Activated CD4-positive, alpha-beta T cell treated with anti-CD3 and anti-CD28 coated beads, Interleukin-2, amount 50 U/mL, for 16 hours (primary cell): ENCODE data around the gene TBC1D5.
"Not testable (repeated sequence)": the region's sequence is repeated elsewhere in the genome, so short reads cannot be mapped to it uniquely, and the experiment has no call there.

Experiments used
- DNase-seq: peaks from one replicate; pipeline ENCODE4 v3.0.0-alpha.2; 2020

TBC1D5 gene

DNA sequence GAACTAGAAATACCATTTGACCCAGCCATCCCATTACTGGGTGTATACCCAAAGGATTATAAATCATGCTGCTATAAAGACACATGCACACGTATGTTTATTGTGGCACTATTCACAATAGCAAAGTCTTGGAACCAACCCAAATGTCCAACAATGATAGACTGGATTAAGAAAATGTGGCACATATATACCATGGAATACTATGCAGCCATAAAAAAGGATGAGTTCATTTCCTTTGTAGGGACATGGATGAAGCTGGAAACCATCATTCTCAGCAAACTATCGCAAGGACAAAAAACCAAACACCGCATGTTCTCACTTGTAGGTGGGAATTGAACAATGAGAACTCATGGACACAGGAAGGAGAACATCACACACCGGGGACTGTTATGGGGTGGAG, 210.0 kb downstream of the TBC1D5 start:
- DNase-seq: not testable (repeated sequence)

DNA sequence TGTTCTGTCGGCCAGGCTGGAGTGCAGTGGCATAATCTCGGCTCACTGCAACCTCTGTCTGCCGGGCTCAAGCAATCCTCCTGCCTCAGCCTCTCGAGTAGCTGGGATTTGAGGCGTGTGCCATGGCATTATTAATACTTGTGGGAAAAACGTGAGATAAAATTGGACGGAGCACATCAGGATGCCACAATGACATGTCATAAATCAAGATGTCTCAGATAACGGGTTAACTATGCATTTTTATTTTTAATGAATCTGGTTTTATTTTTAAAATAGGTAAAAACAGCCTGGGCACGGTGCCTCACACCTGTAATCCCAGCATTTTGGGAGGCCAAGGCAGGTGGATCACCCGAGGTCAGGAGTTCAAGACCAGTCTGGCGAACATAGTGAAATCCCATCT, 212.8 kb downstream of the TBC1D5 start:
- no peak for DNase-seq

DNA sequence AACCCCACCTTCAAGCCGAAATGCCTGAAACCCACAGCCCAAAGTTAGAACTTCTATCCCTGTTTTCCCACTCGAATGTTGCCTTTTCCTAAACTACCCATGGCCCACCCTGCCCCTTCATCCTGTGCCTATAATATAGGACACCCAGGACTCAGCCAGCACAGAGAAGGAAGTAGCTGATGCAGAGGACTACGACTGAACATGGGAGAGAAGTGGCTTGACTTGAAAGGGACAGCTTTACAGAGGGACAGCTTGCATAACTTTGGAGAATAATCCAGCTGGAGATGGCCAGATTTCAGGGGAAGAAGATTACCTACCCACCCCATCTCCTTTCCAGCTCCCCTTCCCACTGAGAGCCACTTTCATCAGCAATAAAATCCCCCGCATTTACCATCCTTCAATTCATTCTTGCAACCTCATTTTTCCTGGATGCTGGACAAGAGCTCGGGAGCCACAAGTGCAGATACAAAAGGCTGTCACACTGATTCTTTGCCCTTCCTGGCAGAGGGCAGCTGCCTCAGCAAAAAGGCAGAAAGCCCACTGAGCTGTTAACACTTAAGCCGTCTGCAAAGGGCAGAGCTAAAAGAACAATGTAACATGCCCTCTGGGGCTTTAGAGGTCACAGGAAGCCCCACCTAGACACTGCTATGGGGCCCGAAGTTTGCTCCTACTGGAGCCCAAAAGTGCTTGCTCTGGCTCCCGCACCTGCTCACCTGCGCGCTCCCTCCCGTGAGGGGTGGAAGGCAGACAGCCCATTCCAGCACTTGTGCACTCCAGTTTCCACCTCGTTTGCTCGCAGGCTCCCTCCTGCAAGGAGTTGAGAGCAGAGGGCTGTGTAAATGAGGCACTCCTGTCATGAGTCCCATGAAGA, 224.0 kb downstream of the TBC1D5 start:
- no peak for DNase-seq

DNA sequence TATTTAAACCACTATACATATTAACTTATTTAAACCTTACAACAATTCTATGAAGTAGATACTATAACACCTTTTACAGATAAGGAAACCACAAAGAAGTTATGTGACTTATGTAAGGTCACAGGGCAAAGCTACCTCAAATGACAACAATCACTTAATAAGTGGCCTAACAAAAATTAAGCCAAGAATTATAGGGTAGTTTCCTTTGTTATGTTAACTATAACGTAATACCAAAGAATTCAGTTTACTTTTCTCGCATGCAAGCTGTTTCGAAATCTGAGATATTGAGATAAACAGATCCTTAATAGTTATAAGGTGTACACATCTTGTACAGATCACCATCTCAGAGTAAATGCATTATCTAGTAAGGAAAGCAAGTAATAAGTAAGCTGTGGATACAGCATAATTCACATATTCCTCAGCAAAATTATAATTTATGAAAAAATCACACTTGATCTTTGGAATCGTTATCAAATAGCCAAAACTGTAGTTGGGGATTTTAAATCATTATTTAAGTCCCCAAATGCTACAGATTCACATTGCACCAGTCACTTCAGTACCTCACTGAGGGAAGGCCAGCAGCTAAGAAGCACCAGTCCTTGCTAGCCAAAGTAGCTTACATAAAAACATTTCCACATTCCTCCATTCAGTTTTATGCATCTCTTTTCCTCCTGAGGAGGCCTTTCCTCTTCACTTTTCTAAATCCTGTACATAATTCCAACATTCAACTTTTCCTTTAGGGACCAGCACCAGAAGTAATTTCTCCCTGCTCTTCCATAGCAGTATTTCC, 226.8 kb downstream of the TBC1D5 start:
- DNase-seq: no peak

DNA sequence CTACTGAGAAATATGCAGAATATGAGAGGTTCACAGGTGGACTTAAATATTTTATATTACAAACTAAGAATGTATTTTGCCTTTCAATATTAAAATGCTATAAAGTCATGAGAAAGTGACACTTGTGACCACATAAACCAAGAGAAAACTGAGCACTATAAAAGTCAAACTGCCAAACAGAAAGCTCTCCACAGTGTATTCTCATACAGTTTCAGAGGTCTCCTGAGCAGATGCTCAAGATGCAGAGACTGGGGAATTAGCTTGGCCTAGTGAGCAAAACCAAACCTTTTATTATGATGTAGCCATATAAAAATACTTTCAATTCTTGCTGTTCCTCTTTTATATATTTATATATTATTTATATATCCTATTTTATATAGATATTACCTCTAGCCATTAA, 227.8 kb downstream of the TBC1D5 start:
- DNase-seq: peak; percentile 2

DNA sequence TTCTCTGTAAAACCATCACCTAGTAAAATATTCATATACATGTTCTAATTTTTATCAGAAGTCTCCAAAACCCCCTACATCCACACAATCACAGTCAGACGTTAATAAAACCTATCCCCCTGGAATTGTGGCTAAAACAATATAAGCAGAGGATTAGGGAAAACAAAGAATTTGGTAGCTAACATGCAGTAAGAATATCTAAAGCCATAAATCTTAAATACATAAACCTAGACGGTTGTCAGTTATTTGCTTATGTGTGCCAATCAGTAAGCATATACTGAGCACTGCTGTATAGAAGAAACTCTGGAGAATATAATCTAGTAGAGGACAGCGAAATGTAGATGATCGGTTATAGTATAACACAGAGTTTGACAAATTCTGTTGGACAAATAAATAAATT, 232.2 kb downstream of the TBC1D5 start:
- no peak for DNase-seq

DNA sequence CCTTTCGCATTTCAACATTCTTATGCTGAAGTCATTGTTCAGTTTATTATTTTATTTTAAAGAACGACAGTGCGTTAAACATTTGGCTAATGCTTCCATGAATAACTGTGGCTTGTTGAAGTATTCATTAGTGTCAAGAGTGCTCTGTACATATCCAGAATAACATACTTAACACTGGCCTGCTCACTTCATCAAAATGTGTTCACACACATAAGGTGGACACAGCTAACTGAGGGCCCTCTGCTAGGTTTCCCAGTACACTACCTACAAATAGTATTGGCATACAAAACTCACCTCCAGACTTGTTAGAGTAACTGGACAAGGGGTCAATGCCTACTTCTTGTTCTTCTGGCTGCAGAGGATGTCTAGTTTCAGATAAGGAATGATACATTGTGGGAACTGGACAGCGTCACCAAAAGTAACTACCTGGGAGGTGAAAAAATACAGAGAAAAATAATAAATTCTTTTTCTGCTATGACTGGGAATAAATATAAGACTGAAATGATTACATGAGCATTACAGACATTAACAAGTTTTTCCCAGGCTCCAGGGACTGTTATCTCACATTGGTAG, 234.2 kb downstream of the TBC1D5 start:
- no peak for DNase-seq

DNA sequence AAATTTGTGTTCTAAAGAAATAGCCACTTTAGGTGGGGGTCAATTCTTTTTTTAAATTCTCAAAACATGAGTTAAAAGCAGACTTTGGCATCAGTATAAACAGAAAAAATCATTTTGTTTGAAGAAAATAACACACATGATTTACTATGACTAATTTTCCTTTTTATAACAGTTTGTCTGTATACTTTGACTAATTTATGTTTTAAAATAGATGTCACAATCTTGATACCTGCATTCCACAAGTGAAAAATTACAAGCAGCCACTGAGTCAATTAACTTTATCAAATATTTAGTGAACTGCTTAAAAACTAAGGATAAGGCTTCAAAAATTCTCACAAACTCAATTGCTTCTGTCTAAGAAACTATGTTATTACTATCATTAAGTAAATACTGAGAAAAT, 235.0 kb downstream of the TBC1D5 start:
- DNase-seq: no peak

DNA sequence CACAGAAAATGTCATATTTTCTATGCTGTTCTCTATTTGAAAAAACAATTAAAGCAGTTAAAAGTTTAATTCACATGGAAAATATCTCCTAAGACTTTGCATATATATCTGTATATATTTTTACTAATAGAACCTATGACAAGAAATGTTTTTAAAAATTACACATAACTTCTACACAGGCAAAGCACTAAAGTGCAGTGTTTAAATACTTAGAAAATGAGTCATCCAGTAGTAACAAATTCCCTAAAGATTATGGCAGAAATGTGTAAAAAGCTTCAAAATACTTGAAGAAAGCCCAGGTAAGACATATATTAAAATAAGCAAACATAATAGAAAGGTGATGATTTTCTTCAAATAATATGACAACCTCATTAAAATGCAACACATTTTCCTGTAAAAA, 236.6 kb downstream of the TBC1D5 start:
- no peak for DNase-seq

DNA sequence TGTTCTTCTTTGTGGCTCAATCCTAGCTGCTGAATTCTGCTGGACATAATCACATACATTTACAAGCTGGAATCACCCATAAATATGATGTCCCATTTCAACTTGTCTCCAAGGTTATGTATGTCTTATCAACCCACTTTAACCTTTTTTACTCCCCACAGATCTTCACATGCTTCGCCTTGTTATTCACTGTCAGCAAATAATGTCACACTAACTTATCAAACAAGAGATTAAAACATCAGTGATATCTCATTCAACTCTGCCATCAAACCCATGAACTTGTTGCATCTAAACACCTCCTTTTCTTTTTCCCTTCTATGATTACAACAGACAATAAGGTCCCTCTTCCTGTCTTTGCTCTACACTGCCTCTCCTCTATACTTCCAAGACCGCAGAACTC, 240.7 kb downstream of the TBC1D5 start:
- no peak for DNase-seq

DNA sequence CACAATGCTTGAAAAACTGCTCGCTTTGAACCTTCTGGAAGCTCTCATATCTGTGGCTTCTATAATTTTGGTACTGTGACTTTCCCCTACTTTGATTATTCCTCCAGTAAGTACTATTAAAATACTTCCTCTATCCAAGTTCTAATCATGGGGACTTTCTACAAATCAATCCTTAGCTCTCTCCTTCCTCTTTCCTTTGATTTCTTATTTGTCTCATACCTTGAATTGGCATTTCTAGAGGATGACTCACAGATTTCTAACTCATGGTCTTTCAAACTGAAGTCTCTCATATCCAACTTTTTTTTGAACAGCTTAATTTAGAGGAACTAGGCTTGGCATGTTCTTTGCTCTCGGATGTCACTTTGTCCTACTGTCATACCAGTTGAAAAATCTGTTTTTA, 241.8 kb downstream of the TBC1D5 start:
- DNase-seq: no peak

DNA sequence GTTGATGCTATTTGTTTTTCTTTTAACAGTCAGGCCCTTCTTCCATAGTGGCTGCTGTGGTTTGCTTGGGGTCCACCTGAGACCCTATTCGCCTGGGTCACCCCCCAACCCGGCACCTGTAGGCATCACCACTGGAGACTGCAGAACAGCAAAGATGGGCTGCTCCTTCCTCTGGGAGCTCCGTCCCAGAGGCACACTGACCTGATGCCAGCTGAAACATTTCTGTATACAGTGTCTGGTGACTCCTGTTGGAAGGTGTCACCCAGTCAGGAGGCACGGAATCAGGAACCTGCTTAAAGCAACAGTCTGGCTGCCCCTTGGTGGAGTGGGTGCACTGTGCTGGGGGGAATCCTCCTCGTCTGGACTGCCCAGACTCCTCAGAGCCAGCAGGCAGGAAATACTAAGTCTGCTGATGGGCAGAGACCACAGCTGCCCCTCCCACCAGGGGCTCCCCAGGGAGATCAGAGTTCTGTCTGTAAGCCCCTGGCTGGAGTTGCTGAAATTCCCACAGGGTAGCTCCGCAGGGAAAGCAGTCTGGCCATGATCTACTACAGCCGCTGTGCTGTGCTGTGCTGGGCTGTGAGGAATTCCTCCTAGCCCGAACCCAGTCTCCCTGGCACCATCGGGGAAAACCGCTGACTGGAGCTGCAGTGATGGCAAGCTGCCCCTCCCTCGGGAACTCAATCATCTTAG, 248.2 kb downstream of the TBC1D5 start:
- no peak for DNase-seq

DNA sequence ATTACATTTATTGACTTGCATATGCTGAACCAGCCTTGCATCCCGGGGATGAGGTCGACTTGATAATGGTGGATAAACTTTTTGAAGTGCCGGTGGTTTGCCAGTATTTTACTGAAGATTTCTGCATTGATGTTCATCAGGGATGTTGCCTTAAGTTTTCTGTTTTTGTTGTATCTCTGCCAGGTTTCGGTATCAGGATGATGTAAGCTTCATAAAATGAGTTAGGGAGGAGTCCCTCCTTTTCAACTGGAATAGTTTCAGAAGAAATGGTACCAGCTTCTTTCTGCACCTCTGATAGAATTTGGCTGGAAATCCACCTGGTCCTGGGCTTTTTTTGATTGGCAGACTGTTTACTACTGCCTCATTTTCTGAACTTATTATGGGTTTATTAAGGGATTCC, 250.8 kb downstream of the TBC1D5 start:
- no peak for DNase-seq

DNA sequence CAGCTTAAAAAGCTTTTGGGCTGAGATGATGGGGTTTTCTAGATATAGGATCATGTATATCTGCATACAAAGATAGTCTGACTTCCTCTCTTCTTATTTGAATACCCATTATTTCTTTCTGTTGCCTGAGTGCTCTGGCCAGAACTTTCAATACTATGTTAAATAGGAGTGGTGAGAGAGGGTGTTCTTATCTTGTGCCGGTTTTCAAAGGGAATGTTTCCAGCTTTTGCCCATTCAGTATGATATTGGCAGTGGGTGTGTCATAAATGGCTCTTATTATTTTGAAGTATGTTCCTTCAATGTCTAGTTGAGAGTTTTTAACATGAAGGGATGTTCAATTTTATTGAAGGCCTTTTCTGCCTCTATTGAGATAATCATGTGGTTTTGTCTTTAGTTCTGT, 251.2 kb downstream of the TBC1D5 start:
- not testable (repeated sequence) for DNase-seq

DNA sequence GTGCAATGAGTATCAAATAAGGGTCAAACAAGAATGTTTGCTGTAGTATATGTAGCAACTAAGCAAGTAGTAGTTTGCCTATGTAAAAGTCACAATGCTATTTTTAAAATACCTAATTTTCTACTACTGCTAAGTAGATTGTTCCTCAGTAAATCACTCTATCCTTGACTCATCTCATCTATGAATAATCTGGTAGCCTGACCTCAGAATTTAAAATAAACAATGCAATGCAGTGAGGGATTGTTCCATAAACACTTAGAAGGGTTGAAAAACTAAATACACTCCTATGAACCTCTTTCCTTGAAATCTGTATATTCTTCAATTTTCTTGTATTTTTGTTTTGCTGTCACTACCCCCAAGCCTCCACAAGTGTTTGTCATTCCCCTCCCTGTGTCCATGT, 253.3 kb downstream of the TBC1D5 start:
- DNase-seq: no peak

DNA sequence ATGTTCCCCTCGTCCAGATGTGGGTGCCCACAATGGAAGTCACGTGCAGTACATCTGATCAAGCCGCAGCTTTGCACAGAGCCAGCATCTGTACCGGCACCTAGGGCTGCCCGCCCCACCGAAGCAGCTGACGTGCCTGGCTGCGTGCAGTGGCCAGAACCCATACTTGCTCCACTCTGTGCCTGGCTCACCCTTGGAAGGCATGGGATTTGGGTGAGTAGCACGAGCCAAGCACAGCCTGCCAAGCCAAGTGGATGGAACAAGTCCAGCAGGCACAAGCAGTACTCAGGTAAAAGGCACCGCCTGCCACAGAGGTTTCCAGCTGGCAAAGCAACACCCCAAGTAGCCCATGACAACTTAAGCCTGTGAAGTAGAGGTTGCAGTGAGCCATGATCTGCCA, 261.3 kb downstream of the TBC1D5 start:
- no peak for DNase-seq

DNA sequence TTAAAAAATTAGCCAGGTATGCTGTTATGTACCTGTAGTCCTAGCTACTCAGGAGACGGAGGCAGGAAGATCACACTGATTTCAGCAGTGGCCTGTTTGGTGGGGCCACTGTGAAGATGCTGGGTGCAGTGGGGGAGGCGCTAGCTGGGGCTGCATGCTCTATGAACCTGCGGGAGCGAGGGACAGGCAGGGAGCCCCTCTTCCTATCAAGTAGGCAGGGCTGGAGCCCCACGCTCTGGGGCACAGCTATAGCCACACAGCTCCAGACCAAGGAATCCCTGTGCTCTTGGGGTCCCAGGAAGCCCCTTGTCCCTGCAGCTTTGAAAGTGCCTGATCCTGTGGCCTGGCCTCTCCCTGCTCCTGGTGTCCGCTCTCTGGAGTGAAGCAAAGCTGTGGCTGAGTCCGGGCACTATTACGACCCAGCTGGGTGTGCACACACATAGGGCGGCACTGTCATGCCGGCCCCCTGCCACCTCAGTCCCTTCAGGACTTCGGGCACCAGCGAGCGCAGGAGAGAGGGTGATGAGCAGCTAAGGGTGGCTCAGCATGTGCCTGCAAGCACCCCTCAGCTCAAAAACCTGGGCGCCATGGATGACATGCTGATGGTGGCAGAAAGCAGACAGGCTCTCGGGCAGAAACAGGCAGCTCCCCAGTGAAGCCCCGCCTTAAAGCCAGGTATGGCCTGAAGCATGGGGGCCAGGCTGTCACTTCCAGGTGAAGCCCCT, 262.6 kb downstream of the TBC1D5 start:
- no peak for DNase-seq

DNA sequence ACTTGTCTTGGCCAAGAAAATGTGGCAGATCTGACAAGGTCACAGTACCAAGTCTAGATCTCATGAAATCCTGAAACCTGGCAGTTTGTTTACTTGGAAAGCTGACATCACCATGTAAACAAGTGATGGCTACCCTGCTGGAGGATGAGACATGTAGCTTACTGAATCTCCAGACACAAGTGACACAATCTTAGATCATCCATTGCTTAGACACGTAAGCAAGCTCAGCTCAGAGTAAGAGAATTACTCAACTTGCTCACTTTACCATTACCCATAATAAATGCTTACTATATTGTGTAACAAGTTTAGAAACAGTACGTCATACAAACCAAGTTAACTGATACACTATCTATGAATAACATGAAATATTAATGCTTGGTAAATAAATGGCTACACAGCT, 263.8 kb downstream of the TBC1D5 start:
- DNase-seq: no peak

DNA sequence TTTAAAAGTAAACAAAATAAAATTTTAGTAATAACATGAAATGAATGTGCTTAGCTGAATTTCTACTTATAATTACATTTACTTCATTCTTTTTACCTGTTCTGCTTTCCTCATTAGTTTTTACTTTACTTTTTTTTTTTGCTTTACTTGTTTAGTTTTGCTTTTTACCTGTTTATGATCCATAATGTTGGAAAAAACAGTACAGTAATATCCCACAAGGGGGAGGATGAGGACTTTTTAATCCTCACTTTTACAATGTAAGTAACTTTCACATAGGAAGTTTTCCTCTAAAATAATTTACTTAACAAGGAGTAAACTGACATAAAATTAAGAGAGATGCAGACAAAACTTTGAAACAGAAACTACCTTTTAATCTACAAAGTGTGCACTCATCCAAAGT, 268.7 kb downstream of the TBC1D5 start:
- no peak for DNase-seq

DNA sequence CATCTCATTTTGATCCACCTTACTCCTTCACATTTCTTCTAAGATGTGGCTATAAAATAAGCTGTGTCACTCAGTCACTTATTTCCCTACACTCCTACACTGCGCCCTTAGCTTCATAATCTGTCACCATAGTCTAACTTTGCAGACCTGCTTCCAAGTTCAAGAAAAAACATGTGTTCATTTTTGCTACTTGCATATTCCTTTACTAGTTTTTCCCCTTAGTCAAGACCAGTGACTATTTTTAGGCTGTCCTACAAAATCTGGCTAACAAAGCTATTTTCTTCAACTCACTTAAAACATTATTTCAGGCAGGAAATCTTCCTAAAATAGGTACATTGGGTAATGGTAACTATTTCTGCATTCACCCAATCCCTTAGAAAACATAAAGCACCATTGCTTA, 272.5 kb downstream of the TBC1D5 start:
- no peak for DNase-seq

DNA sequence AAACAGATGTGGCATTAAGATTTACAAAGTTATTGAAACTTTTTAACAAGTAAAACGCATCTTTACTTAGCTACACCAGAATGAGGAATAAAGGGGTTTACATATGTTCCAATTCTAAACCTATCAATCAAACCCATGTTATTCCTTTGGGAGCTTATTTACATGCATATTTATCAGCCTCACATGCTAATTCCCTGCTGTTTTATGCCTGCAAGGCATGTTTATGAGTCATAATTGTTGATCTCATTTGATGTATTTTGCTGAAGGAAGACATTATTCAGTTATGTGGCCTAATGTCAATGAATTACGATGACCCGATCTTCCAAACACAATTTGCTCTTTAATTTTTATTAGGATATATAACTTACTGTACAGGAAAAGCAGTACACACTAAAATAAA, 272.9 kb downstream of the TBC1D5 start:
- DNase-seq: no peak

DNA sequence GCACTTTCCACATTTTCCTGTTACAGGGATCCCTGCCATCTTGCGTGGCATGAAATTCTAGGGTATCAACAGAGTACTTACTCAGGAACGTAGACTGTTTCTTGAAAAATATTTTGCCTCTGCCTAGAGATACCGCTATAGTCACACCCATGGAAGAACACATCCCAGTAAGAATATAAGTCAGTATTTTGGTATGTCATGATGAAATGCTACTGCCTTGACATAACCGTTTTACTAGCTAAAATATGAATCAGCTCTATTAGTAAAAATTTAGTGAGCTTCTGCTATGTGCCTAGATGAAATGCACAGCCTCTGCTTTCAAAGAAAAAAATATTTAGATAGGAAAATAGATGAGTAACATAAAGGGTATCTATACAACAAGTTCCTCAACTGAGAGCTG, 276.4 kb downstream of the TBC1D5 start:
- DNase-seq: no peak
